Uterus (tissue), 4 donors: ENCODE results near the gene KIAA1217. TPM values are rescaled to one million over a fixed set of nuclear protein-coding genes. Genes with fewer than 3 reads are reported as not detected.

ENCODE experiments used
- DNase-seq, 2 donors: peaks; one replicate each; pipeline ENCODE4 v3.0.0-alpha.2; 2019 to 2020
- H3K27ac ChIP-seq, 2 donors: fragments of 200-600 bp; sonication (generic); 1 replicate in 1 of 2; 2 replicates in 1 of 2; pipeline ENCODE4 v1.5.1; 2016 to 2018
- H3K27me3 ChIP-seq, 2 donors: fragments of 200-600 bp; sonication (generic); one replicate each; pipeline ENCODE4 v1.5.1; 2018 to 2019; ENCODE audit warnings: control low read depth in 1 of 2
- H3K36me3 ChIP-seq, 2 donors: fragments of 200-600 bp; sonication (generic); one replicate each; pipeline ENCODE4 v1.5.1; 2019; ENCODE audit warnings: control low read depth in 1 of 2
- H3K4me1 ChIP-seq, 2 donors: fragments of 200-600 bp; sonication (generic); one replicate each; pipeline ENCODE4 v1.5.1; 2018 to 2019; ENCODE audit warnings: control low read depth in 1 of 2
- H3K4me3 ChIP-seq, 2 donors: fragments of 200-600 bp; sonication (generic); 1 replicate in 1 of 2; 2 replicates in 1 of 2; pipeline ENCODE4 v1.5.1; 2018 to 2019; ENCODE audit warnings: mild to moderate bottlenecking in 1 of 2
- H3K9me3 ChIP-seq, 2 donors: fragments of 200-600 bp; sonication (generic); one replicate each; pipeline ENCODE4 v1.5.1; 2019; ENCODE audit warnings: control low read depth in 1 of 2
- POLR2A ChIP-seq, 2 donors: fragments of 450-650 bp; IDR thresholded peaks; one replicate each; pipeline ENCODE4 v1.6.1; 2016; ENCODE audit warnings: antibody characterized with exemption in 2 of 2, mild to moderate bottlenecking in 1 of 2, moderate library complexity in 1 of 2
- intact Hi-C: fragments of 100-400 bp; cut with DNase I; formaldehyde crosslinking; loops from one replicate; pipeline ENCODE4 v1.15.1; 2023; ENCODE audit warnings: low total_unique reads
- total RNA-seq, 4 donors: library from RNA; depleted of rRNA in 3 of 4; stranded (reverse); fragments of >200 nt in 3 of 4; gene quantifications; one replicate each; pipeline versions ENCODE4 v1.1.0 to v1.2.4, GENCODE V29; 2014 to 2023
- TF ChIP-seq, protein P1 (sequence below), 4 experiments: fragments of 200-600 bp in 2 of 4; fragments of 450-650 bp in 2 of 4; sonication (generic) in 2 of 4; IDR thresholded peaks; one replicate each; pipeline ENCODE4 v1.5.1; 2016 to 2019; ENCODE audit warnings: antibody characterized with exemption in 4 of 4, mild to moderate bottlenecking in 2 of 4, moderate library complexity in 1 of 4
- donor health status: DM: yes; HTN: yes; CAD: no.

The KIAA1217 gene
- total RNA-seq, 4 donors from 2014 or later = 3.5 to 38.2 (median 11.6) TPM

DNA sequence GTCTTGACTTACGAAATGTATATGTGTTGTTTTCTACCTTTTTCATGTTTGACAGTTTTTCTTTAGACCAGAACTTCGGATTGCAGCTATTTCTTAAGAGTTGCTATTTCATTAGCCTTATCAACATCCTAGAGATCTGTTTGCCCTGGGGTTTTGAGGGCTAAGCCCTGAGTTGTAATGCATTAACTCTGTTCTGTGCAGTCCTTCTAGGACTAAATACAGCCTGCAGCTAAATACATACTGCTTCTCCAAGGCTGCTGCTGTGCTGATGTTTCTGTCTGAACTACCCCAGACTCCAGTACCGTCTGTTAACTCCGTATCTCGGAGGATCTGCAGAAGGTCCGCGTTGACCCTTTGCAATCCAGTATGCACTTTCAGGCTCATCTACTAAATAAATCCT lies 26.5 kb downstream of the KIAA1217 start:
- no peak for DNase-seq

DNA sequence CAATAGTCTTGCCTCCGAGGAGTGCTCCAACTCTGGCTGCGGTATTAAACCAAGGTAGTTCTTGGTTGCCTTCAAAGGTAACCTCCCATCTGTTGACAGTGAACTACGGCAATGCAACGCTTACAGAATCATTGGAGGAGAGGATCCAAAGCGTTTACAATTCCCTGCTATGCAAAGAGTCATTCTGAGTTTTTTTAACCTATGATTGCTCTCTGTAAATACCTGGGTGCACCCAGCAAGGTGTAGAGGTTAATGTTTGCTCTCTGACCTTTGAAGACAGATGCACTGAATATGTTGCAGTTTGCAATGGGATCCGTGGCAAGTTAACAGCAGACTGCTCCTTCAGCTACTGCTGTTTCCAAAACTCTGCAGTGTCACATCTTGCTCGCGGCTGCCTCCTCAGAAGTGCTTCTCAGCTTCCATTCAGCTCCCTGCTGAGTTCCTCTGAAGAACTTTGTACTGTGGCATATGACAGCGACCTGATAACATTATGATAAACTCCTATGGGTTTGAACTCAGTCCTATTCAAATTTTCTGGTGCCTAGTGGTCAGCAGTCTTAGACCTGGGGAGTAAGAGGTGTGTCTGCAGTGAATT lies 29.0 kb downstream of the KIAA1217 start:
- DNase-seq = no peak
- Histone ChIP-seq H3K9me3 (no peaks in the 10 kb centered on the region), H3K27ac (no peak overlapping the region), H3K27me3 (no peaks in the 10 kb centered on the region), H3K36me3 (no peaks in the 10 kb centered on the region), H3K4me1 (no peaks in the 10 kb centered on the region), H3K4me3 (no peak overlapping the region)
- TF ChIP-seq POLR2A (IDR thresholded peaks at IDR 0.05) = no peak
- TF ChIP-seq, protein P1, sequence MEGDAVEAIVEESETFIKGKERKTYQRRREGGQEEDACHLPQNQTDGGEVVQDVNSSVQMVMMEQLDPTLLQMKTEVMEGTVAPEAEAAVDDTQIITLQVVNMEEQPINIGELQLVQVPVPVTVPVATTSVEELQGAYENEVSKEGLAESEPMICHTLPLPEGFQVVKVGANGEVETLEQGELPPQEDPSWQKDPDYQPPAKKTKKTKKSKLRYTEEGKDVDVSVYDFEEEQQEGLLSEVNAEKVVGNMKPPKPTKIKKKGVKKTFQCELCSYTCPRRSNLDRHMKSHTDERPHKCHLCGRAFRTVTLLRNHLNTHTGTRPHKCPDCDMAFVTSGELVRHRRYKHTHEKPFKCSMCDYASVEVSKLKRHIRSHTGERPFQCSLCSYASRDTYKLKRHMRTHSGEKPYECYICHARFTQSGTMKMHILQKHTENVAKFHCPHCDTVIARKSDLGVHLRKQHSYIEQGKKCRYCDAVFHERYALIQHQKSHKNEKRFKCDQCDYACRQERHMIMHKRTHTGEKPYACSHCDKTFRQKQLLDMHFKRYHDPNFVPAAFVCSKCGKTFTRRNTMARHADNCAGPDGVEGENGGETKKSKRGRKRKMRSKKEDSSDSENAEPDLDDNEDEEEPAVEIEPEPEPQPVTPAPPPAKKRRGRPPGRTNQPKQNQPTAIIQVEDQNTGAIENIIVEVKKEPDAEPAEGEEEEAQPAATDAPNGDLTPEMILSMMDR (IDR thresholded peaks at IDR 0.05) = no peak
- intact Hi-C loops = no loop called here

More for the DNA sequence above, 26.5 kb downstream of the KIAA1217 start:
- no peaks in the 10 kb centered on the region for H3K27me3 ChIP-seq
- H3K4me3 ChIP-seq = no peak overlapping the region
- no peaks in the 10 kb centered on the region for H3K4me1 ChIP-seq
- no peaks in the 10 kb centered on the region for H3K36me3 ChIP-seq
- H3K9me3 ChIP-seq = no peaks in the 10 kb centered on the region
- no peak overlapping the region for H3K27ac ChIP-seq
- intact Hi-C loops = no loop called here
- TF ChIP-seq, protein P1 (IDR thresholded peaks at IDR 0.05) = no peak
- TF ChIP-seq POLR2A (IDR thresholded peaks at IDR 0.05) = no peak

DNA sequence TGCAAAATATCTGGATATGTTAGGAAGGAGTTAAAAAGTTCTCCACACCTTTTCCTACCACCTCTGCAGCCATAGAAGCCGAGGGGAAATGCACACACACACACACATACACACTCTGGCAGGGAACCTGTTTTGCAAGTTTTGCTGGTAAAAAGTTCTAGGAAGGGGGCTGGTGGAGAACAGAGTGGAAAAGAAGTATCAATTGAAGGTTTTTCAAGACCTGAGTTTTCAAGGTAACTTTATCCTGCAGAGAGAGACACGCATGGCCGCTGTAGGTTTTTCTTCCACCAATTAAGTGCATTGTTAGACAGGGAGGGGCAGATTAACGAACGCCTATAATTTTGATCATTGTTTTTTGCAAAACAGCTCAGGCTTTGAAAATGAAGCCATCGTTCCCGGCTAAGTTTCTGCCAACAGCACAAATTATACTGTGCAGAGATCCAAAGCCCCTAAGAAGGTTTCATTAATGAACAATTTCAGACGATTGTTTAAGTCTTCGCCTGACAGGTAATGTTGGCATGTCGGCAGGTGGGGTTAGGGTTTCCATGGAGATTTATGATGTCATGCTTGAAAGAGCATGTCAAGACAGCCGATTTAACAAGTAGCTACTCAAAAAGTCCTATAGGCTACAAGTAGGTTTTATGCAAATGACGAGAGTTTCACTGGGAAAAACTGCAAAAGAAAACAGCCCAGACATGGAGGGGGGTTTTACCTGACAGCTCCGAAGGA lies 29.7 kb downstream of the KIAA1217 start:
- intact Hi-C loops = no loop called here
- H3K36me3 ChIP-seq = no peaks in the 10 kb centered on the region
- no peak overlapping the region for H3K27ac ChIP-seq
- H3K4me1 ChIP-seq = no peaks in the 10 kb centered on the region
- TF ChIP-seq, protein P1 (IDR thresholded peaks at IDR 0.05) = no peak
- TF ChIP-seq POLR2A (IDR thresholded peaks at IDR 0.05) = no peak
- no peaks in the 10 kb centered on the region for H3K27me3 ChIP-seq
- no peak overlapping the region for H3K4me3 ChIP-seq
- H3K9me3 ChIP-seq = no peaks in the 10 kb centered on the region
- no peak for DNase-seq

DNA sequence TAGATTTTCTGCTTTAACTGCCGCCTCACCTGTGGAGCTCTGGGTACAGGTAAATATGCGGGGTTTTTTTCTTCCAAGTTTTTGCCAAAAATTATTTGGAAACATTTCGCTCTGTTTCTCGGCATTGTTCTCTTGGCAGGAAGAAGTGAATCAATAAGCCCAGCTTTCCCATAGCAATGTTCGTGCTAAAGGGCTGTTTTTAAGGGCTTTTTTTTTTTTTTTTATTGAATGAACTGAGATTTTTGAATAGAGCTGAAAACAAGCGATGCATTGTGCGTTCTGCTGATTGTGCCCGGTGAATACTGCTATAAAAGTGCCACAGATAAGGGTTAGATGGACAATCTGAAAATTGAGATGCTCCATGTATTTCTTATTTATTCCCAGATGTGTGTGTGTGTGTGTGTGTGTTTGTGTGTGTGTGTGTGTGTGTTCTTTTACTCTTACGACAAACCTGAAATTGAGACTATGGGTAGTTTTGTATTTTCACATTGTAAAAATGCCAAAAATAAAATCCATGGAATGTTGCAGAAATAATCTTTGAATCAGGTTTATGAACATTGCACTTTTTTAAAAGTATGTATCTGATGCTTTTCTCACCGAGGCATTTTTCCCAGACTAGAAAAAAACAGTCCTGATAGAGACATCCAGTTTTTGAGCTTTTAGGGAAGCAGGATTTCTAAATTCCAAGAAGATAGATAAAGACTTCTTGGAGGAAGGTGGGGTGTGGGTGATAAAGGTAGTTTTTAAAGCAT lies 30.5 kb downstream of the KIAA1217 start:
- Histone ChIP-seq H3K4me1 (no peaks in the 10 kb centered on the region), H3K36me3 (no peaks in the 10 kb centered on the region), H3K27me3 (no peaks in the 10 kb centered on the region), H3K27ac (no peak overlapping the region), H3K4me3 (no peak overlapping the region), H3K9me3 (no peaks in the 10 kb centered on the region)
- TF ChIP-seq, protein P1 (IDR thresholded peaks at IDR 0.05) = no peak
- TF ChIP-seq POLR2A (IDR thresholded peaks at IDR 0.05) = no peak
- DNase-seq = no peak
- intact Hi-C loops = no loop called here
